K562 (cell line): Measurements from ENCODE around the gene GDF11. TPM values are rescaled to one million over a fixed set of nuclear protein-coding genes. Genes with fewer than 3 reads are reported as not detected.

ENCODE experiments used
- ARID2 ChIP-seq: fragments of 450-650 bp; IDR thresholded peaks from 2 replicates; pipeline ENCODE4 v1.6.1; 2017; ENCODE audit warnings: antibody characterized with exemption, mild to moderate bottlenecking
- CREM ChIP-seq: IDR thresholded peaks from 2 replicates; pipeline ENCODE4 v1.6.1; 2014; ENCODE audit warnings: antibody characterized with exemption, low read depth
- EP400 ChIP-seq: fragments of 450-650 bp; IDR thresholded peaks from 2 replicates; pipeline ENCODE4 v1.6.1; 2017; ENCODE audit warnings: antibody characterized with exemption, mild to moderate bottlenecking, moderate library complexity
- FOXK2 ChIP-seq, 2 experiments: fragments of 450-650 bp; IDR thresholded peaks in 1 of 2; conservative IDR thresholded peaks in 1 of 2; 2 replicates each; pipeline ENCODE4 v1.6.1; 2016; ENCODE audit warnings: low read depth in 2 of 2, mild to moderate bottlenecking in 1 of 2
- HMGN3 ChIP-seq: IDR thresholded peaks from 2 replicates; pipeline ENCODE4 v1.6.1; 2011; ENCODE audit warnings: borderline replicate concordance, low read depth, mild to moderate bottlenecking, mixed read lengths, low read length; ENCODE audit not compliant: insufficient read length; ENCODE audit errors: extremely low read depth
- L3MBTL2 ChIP-seq: fragments of 450-650 bp; IDR thresholded peaks from 2 replicates; pipeline ENCODE4 v1.6.1; 2016; ENCODE audit warnings: mild to moderate bottlenecking, moderate library complexity
- PHF8 ChIP-seq: fragments of 200-600 bp; sonication (generic); IDR thresholded peaks from 2 replicates; pipeline ENCODE4 v1.6.1; 2012; ENCODE audit warnings: mixed run types, mild to moderate bottlenecking, inconsistent platforms, low read length, moderate library complexity, borderline replicate concordance
- POLR2AphosphoS5 ChIP-seq: IDR thresholded peaks from 2 replicates; pipeline ENCODE4 v1.6.1; 2011; ENCODE audit warnings: mild to moderate bottlenecking, low read depth, low read length, moderate library complexity; ENCODE audit not compliant: control insufficient read depth, insufficient read depth
- SP1 ChIP-seq: sonication (generic); formaldehyde crosslinking; IDR thresholded peaks from 2 replicates; pipeline ENCODE4 v1.8.1; 2022; ENCODE audit warnings: mild to moderate bottlenecking, missing genetic modification reagents
- TBP ChIP-seq: optimal IDR thresholded peaks from 2 replicates; pipeline ENCODE3; 2011; ENCODE audit warnings: low read depth, low read length, improper control_type of control experiment
- TOE1 ChIP-seq, 2 experiments: fragments of 450-650 bp in 1 of 2; sonication (generic) in 1 of 2; formaldehyde crosslinking in 1 of 2; IDR thresholded peaks; 2 replicates each; pipeline versions ENCODE4 v1.7.1 to v1.8.0; 2016 to 2022; ENCODE audit warnings: borderline replicate concordance in 2 of 2, mild to moderate bottlenecking in 2 of 2, antibody characterized with exemption in 1 of 2, inconsistent platforms in 1 of 2, low read depth in 1 of 2, missing genetic modification reagents in 1 of 2, moderate library complexity in 1 of 2
- ZNF347 ChIP-seq: fragments of 450-650 bp; formaldehyde crosslinking; IDR thresholded peaks from 2 replicates; pipeline ENCODE4 v1.4.0; 2020; ENCODE audit warnings: low read depth, mild to moderate bottlenecking, moderate library complexity
- ZNF586 ChIP-seq: fragments of 450-650 bp; formaldehyde crosslinking; conservative IDR thresholded peaks from 2 replicates; pipeline ENCODE4 v1.4.0; 2020; ENCODE audit warnings: mild to moderate bottlenecking, moderate library complexity
- ZNF589 ChIP-seq: fragments of 200-800 bp; sonication (Bioruptor generic); IDR thresholded peaks from 2 replicates; pipeline ENCODE4 v1.6.1; 2016; ENCODE audit warnings: low read depth, missing genetic modification characterization, missing compliant biosample characterization
- polyA plus RNA-seq, 8 experiments: library from polyadenylated mRNA; depleted of rRNA in 4 of 8; stranded (reverse) in 5 of 8; unstranded in 3 of 8; fragments of >200 nt; fragmentation: Nextera tagmentation in 2 of 8; fragmentation: Illumina TruSeq in 1 of 8; extraction: Ambion mirVana in 2 of 8; extraction: Trizol in 1 of 8; gene quantifications; 2 replicates each; pipeline versions ENCODE4 v1.2.1 to v1.2.3, GENCODE V29; 2011 to 2014; ENCODE audit warnings: inconsistent platforms in 1 of 8, missing spikeins in 1 of 8
- total RNA-seq, 7 experiments: library from RNA; depleted of rRNA in 6 of 7; stranded (reverse); fragments of >200 nt in 6 of 7; fragmentation: Illumina TruSeq in 2 of 7; extraction: Trizol in 2 of 7; gene quantifications; 2 replicates each; pipeline versions ENCODE4 v1.2.1 to v1.2.3, GENCODE V29; 2011 to 2021; ENCODE audit warnings: low replicate concordance in 1 of 7
- TF ChIP-seq, protein P1 (sequence below), 2 experiments: IDR thresholded peaks; 2 replicates each; pipeline ENCODE4 v1.6.1; 2011; ENCODE audit warnings: borderline replicate concordance in 1 of 2, control low read depth in 1 of 2, low read depth in 1 of 2, low read length in 1 of 2, mild to moderate bottlenecking in 1 of 2, mixed read lengths in 1 of 2, moderate library complexity in 1 of 2; ENCODE audit not compliant: insufficient read depth in 1 of 2, insufficient read length in 1 of 2, poor library complexity in 1 of 2, severe bottlenecking in 1 of 2; ENCODE audit errors: extremely low read depth in 1 of 2
- TF ChIP-seq, protein P2 (sequence below): sonication (generic); formaldehyde crosslinking; IDR thresholded peaks from 2 replicates; pipeline ENCODE4 v1.8.1; 2022; ENCODE audit warnings: missing genetic modification reagents
- TF ChIP-seq, protein P3 (sequence below): fragments of 250-450 bp; sonication (Bioruptor Pico); IDR thresholded peaks from 2 replicates; pipeline ENCODE4 v1.5.0; 2021
- TF ChIP-seq, protein P4 (sequence below), 3 experiments: IDR thresholded peaks in 2 of 3; conservative IDR thresholded peaks in 1 of 3; 2 replicates each; pipeline ENCODE4 v1.5.1; 2011 to 2012; ENCODE audit warnings: low read length in 3 of 3, mild to moderate bottlenecking in 3 of 3, control low read depth in 2 of 3, improper control_type of control experiment in 1 of 3, inconsistent platforms in 1 of 3, low read depth in 1 of 3, mixed read lengths in 1 of 3, moderate library complexity in 1 of 3; ENCODE audit not compliant: insufficient read depth in 2 of 3
- TF ChIP-seq, protein P5 (sequence below): sonication (generic); formaldehyde crosslinking; IDR thresholded peaks from 2 replicates; pipeline ENCODE4 v1.8.1; 2023; ENCODE audit warnings: mild to moderate bottlenecking, missing genetic modification reagents

The GDF11 gene
- total and polyA plus RNA-seq, 9 of the 15 experiments (the other 6 are each of a cell fraction or from before 2014, with no cell fraction given) = 1.4 to 15.7 (median 4.8) TPM

DNA sequence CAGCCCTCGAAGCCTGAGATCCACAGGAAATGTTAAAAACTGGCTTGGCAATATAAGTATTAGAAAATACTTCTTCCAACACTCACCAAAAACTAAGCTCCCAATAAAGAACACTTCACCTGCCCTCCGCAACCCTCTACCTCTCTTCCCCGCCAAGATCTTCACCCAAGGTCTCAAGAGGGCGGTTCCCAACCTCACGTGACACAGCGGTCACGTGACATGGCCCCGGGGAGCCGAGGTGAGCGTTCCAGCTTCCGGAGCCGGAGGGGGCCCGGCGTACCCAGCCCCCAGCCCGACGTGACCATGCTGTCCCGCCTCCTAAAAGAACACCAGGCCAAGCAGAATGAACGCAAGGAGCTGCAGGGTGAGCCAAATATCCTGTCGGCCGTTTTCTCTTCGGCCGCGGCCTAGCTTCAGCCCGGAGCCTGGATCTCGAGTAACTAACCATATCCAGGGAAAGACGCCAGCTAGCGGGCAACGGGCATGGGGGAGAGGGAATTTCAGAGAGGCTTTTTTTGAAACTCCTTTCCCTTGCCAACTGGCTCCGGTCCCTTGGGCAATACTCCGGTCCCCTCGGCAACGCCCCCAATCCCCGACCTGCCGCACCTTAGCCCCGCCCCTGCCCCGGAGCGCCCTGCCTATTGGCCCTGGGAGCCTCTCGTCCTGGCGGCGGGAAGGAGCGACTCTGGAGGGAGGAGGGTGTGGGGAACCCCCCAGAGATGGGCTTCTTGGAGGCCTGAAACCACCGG is 26.9 kb upstream of the GDF11 start, which contains the start of gene BLOC1S1 (continued):
- TF ChIP-seq, protein P1, sequence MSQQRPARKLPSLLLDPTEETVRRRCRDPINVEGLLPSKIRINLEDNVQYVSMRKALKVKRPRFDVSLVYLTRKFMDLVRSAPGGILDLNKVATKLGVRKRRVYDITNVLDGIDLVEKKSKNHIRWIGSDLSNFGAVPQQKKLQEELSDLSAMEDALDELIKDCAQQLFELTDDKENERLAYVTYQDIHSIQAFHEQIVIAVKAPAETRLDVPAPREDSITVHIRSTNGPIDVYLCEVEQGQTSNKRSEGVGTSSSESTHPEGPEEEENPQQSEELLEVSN (IDR thresholded peaks at IDR 0.05; ENCODE audit: borderline replicate concordance in 1 of 2, extremely low read depth in 1 of 2, insufficient read depth in 1 of 2, insufficient read length in 1 of 2, low read depth in 1 of 2, low read length in 1 of 2, poor library complexity in 1 of 2, severe bottlenecking in 1 of 2) = peak; percentile 84 to 93
- peak; percentile 41; the same call in 1 of the 2 replicates for TF ChIP-seq ZNF589 (CRISPR knock-in tag)
- TF ChIP-seq FOXK2 (conservative IDR thresholded peaks at IDR 0.05 in 1 of 2, IDR thresholded peaks at IDR 0.05 in 1 of 2; ENCODE audit: low read depth in 2 of 2) = peak; percentile 91 to 94
- peak; percentile 100 for TF ChIP-seq TOE1 (IDR thresholded peaks at IDR 0.05; ENCODE audit: borderline replicate concordance)
- no peak for TF ChIP-seq TOE1 (CRISPR knock-in tag; IDR thresholded peaks at IDR 0.05; ENCODE audit: borderline replicate concordance, low read depth)
- no peak for TF ChIP-seq ARID2
- TF ChIP-seq, protein P2, sequence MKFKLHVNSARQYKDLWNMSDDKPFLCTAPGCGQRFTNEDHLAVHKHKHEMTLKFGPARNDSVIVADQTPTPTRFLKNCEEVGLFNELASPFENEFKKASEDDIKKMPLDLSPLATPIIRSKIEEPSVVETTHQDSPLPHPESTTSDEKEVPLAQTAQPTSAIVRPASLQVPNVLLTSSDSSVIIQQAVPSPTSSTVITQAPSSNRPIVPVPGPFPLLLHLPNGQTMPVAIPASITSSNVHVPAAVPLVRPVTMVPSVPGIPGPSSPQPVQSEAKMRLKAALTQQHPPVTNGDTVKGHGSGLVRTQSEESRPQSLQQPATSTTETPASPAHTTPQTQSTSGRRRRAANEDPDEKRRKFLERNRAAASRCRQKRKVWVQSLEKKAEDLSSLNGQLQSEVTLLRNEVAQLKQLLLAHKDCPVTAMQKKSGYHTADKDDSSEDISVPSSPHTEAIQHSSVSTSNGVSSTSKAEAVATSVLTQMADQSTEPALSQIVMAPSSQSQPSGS (CRISPR knock-in tag) = no peak
- peak; percentile 53; the same call in 1 of the 2 replicates for TF ChIP-seq POLR2AphosphoS5
- peak; percentile 98 for TF ChIP-seq PHF8
- no peak for TF ChIP-seq ZNF347 (CRISPR knock-in tag)
- TF ChIP-seq SP1 = peak; percentile 94
- TF ChIP-seq, protein P3, sequence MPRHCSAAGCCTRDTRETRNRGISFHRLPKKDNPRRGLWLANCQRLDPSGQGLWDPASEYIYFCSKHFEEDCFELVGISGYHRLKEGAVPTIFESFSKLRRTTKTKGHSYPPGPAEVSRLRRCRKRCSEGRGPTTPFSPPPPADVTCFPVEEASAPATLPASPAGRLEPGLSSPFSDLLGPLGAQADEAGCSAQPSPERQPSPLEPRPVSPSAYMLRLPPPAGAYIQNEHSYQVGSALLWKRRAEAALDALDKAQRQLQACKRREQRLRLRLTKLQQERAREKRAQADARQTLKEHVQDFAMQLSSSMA (CRISPR knock-in tag) = no peak
- TF ChIP-seq, protein P4, sequence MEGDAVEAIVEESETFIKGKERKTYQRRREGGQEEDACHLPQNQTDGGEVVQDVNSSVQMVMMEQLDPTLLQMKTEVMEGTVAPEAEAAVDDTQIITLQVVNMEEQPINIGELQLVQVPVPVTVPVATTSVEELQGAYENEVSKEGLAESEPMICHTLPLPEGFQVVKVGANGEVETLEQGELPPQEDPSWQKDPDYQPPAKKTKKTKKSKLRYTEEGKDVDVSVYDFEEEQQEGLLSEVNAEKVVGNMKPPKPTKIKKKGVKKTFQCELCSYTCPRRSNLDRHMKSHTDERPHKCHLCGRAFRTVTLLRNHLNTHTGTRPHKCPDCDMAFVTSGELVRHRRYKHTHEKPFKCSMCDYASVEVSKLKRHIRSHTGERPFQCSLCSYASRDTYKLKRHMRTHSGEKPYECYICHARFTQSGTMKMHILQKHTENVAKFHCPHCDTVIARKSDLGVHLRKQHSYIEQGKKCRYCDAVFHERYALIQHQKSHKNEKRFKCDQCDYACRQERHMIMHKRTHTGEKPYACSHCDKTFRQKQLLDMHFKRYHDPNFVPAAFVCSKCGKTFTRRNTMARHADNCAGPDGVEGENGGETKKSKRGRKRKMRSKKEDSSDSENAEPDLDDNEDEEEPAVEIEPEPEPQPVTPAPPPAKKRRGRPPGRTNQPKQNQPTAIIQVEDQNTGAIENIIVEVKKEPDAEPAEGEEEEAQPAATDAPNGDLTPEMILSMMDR (IDR thresholded peaks at IDR 0.05 in 2 of 3, conservative IDR thresholded peaks at IDR 0.05 in 1 of 3; ENCODE audit: insufficient read depth in 2 of 3, low read depth in 1 of 3, low read length in 3 of 3) = no peak; a peak in 1 of 6 replicates
- TF ChIP-seq, protein P5, sequence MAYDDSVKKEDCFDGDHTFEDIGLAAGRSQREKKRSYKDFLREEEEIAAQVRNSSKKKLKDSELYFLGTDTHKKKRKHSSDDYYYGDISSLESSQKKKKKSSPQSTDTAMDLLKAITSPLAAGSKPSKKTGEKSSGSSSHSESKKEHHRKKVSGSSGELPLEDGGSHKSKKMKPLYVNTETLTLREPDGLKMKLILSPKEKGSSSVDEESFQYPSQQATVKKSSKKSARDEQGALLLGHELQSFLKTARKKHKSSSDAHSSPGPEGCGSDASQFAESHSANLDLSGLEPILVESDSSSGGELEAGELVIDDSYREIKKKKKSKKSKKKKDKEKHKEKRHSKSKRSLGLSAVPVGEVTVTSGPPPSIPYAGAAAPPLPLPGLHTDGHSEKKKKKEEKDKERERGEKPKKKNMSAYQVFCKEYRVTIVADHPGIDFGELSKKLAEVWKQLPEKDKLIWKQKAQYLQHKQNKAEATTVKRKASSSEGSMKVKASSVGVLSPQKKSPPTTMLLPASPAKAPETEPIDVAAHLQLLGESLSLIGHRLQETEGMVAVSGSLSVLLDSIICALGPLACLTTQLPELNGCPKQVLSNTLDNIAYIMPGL (CRISPR knock-in tag) = no peak
- TF ChIP-seq CREM = peak; percentile 48; the same call in 1 of the 2 replicates
- TF ChIP-seq L3MBTL2 = peak; percentile 83
- no peak for TF ChIP-seq ZNF586 (CRISPR knock-in tag)
- TF ChIP-seq TBP = peak; percentile 54
- no peak for TF ChIP-seq HMGN3
- TF ChIP-seq EP400 = peak; percentile 83
